Raji (cell line): Measurements from ENCODE around the gene PARD3B.

ENCODE experiments used
- POLR2A ChIP-seq: IDR thresholded peaks from 2 replicates; pipeline ENCODE4 v1.6.1; 2011; ENCODE audit warnings: low read depth, low read length, control low read depth; ENCODE audit not compliant: insufficient read depth

The PARD3B gene

DNA sequence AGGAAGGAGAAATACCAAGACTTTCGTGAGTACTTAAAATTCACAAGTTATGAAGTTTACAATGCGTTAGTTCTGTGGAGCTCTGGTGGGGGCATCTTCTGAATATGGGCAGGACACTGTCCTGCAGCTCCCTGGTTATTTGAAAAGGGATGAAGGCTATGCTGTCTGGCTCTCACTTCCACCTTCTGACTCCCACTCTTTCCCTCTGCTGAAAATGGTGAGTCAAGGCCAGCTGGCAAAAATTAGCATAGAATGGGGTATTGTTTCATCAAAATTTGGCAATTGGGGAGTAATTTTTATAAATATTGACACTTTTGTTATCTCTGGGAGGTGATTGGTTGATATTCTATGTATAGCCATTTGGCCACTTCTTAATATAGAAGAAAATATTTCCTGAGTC lies 177.4 kb downstream of the PARD3B start:
- no peak for TF ChIP-seq POLR2A

DNA sequence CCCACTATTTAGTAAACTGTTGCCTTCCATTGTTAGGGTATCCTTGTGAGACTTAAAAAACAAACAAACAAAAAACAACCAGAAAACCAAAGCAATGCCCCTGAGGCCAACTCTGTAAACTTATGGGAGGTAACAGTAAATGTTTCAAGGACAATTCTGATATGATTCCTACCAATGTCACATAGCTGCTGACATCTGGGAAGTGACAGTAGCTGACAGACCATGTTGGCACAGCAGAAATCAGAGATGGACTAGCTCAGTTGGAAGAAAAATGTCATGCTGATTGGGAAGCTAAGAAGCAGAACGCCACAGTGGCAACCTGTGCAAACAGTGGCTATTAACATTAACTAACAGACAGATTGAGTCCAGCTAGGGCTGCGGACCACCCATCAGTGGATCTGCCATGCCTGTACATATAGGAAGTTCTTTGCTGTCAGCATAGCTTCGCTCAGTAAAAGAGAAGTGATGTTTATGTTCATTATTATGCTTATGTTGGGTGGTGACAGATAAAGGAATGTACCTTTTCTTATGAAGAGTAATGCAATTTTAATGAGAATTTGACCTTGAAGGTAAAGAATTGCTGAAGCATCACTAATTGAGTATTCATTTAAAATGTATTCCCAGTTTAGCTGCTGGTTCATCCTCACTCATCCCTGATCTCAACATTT lies 180.6 kb downstream of the PARD3B start:
- no peak for TF ChIP-seq POLR2A

DNA sequence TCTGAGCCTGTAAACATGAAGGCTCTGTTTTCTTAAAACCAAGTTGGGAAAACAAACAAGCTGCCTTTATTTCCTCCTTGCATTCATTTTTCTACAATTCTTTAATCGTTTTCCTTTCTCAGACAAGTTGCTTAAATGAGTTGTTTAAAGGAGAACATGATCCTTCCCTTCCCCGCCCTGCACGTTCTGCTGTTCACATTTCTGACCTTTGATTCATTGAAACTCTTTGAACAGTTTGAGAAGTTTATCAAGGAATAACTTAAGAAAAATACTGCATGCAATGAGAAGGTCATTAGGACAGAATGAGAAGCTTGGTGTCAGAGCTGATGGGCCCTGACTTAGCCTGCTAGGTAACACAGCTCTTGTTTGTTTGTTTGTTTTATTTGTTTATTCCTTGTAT lies 181.6 kb downstream of the PARD3B start:
- TF ChIP-seq POLR2A = no peak

DNA sequence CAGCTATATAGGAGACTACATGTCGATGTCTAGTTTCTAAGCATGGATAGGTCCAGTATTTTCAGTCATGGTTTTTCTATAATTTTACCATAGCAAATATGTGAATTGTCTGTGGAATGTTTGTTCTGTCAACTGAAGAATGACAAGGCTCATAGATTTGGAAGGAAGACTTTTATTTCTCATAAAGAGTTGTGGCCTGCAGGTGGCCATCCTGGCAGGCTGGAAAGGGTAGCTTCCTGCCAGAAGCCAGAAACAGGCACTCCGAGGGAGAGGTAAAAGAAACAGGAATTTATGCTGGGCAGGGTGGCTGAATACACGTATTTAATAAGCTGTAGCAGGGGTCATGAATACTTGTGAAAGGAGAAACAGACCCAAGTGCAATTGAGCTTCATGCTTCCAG lies 182.1 kb downstream of the PARD3B start:
- TF ChIP-seq POLR2A = no peak

DNA sequence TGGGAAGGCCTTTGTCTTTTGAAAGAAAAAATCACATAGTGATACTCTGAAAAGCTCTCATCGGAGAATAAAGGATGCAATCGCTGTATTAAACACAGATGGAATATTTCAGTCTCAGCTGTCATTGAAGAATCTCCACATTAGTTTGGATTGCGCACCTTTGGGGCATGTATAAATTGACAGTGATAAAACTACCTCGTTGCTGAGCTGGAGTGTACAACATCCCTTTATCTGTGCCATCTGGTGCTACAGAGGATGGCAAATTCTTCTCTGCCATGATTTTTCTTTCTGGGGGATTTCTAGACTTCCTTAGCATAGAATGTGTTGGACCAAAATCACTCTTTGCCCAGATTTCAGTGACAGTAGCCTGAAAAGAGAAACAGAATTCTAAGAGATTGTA lies 185.3 kb downstream of the PARD3B start:
- TF ChIP-seq POLR2A = no peak

DNA sequence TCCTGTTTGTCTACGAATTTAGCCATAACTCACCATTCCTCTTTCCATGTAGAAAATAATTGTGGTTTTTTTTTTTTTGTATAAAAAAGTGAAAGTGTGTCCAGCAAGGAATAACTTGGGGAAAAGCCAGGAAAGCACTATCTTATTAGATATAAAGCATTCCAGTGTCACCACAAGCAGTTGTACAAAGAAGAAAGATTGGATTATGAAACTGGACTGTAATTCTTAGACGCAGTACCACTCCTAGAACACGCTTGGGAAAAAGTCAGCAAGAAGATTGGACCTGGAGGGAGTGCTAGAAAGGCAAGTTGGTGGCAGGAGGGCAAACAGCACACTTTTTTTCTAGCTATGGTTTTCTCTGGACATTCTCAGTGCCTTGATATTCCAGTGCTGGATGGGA lies 186.7 kb downstream of the PARD3B start:
- no peak for TF ChIP-seq POLR2A

DNA sequence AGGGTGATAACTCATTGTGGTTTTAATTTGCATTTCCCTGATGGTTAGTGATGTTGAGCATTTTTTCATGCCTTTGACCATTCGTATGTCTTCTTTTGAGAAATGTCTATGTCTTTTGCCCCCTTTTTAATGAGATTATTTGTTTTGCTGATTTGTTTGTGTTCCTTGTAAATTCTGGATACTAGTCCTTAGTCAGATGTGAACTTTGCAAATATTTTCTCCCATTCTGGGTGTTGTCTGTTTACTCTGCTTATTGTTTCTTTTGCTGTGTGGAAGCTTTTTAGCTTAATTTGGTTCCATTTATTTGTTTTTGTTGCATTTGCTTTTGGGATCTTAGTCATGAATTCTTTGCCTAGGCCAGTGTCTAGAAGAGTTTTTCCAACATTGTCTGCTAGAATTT lies 192.0 kb downstream of the PARD3B start:
- TF ChIP-seq POLR2A = no peak

DNA sequence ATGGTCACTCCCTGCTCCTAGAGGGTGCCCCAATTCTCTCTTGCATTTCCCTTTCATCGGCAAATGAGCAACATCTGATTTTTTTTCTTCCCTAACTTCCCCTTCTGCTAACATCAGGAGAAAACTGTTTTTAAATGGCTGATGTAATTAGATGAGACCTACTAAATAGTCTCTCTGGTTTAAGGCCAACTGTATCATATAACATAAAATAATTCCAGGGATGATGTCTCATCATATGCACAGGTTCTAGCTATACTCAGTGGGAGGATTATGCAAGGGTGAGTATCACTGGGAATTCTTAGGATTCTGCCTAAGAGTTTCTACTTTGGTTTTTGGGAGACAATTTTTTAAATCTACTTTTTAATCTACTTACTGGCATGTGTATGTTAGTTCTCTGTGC lies 193.4 kb downstream of the PARD3B start:
- TF ChIP-seq POLR2A = no peak

DNA sequence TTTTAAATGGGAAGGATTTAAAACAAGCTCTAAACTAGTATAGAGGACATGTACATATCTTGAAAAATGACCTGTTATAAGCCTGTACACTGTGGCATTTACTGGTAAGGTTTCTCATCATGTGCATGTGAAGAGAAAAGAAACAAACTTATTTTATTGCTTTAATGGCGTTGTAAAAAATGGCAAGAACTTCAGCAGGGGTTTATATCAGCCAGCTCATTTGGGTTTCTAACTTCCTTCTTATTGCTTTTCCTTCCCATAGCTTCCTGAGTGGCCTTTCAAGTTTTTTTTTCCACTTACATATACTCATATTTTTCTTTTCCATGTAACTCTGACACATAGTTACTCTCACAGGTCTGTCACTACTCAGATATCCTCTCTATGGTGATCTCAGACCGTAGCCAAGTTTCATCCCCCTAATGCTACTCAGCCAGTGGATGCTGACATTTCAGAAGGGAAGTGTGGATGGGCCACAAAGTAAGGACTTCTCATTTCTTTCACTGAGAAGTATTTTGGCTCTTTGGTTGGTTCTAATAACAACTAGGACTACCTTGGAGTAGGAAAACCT lies 198.2 kb downstream of the PARD3B start:
- no peak for TF ChIP-seq POLR2A

DNA sequence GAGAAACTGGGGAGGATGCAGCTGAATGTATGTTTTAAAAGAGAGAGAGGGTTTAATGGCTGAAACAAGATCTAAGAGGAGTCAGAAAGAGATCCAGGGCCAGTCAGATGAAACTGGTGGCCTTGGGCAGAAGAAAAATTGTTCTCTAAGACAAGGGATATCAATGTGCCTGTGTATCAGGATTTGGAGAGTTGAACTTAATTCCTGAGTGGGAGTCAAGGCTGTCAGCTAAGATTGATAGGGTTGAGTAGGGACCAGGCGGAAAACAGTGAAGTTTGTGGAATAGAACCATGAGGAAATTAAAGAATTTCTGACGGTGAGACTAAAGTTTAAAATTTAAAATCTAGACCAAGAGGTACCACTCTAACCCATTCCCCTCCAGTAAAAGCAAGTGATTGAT lies 199.2 kb downstream of the PARD3B start:
- no peak for TF ChIP-seq POLR2A

DNA sequence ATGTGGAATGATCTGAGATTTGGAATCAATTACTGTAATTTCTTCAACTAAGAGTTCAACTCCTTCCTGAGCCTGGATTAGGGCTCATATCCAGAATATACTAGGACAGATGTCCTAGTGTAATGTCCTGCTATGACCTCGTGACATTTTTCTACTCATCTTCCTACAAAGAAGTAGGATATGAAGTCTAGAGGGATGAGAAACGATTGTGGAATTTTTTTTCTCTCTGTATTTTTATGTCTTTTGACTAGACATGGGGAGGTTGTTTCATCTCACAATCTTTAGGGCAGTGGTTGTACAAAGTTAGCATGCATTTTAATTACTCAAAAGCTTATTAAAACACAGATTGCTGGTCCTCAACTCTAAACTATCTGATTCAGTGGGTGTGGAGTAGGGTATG lies 203.0 kb downstream of the PARD3B start:
- no peak for TF ChIP-seq POLR2A

DNA sequence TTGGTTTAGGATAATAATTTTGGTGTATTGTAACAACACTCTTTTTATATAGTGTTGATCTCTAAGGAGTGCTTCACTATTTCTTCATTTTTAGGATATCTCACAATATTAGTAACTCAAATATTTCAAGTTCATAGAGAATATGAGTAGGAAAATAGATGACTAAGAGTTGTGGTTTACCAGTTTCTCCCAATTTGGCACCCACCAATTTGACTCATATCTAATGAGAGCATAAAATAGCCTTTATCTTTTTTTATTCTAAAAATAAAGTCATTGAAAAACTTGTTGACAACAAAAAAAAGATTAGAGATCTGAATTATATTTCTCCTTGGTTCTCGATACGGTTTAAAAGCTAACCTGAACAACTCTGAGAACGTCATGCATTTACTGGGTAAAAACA lies 204.0 kb downstream of the PARD3B start:
- no peak for TF ChIP-seq POLR2A

DNA sequence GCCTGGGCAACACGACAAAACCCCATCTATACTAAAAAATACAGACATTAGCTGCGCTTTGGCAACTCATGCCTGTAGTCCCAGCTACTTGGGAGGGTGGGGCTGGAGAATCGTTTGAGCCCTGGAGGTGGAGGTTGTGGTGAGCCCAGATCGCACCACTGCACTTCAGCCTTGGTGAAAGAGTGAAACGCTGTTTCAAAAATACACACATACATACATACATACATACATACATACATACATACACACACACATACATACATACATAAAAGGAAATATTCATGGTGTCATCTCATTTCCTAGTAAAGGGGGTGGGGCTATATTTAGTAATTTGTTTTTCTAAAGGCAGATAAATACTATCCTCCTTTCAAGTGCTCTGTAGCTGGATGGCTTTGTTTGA lies 205.1 kb downstream of the PARD3B start:
- TF ChIP-seq POLR2A = no peak

DNA sequence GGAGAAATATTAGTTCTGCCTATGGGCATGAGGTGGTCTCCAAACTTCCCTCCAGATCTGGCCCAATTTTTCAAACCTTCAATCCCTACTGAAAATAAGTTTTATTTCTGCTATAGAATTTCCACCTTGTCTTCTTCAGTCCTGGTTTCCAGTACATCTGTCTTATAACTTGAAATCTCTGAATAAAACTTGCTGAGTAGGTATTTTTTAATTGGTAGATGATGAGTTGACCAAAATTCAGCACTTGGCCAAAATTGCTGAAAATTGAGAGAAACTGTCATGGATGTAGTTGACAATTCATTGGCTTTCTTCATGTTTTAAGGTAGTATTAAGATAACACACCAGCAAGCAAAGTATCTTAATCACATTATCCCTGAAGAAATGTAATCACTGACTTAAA lies 206.2 kb downstream of the PARD3B start:
- TF ChIP-seq POLR2A = no peak

DNA sequence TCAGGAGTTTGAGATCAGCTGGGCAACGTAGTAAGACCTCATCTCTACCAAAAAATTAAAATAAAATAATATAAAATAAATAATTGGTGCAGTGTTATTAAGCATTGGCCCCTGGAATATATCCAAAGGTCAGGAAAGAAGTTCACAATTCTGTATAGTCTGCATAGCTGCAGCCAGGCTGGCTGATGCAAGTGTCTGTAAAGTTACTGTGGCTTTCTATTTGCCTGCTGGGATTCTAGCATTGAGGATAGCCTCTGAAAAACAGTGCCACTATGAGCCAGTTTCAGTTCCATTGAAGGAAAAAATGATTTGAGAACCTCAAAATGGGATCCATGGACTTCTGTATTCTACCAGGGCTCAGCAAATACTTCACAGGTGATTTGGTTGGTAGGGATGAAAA lies 208.6 kb downstream of the PARD3B start:
- TF ChIP-seq POLR2A = no peak

DNA sequence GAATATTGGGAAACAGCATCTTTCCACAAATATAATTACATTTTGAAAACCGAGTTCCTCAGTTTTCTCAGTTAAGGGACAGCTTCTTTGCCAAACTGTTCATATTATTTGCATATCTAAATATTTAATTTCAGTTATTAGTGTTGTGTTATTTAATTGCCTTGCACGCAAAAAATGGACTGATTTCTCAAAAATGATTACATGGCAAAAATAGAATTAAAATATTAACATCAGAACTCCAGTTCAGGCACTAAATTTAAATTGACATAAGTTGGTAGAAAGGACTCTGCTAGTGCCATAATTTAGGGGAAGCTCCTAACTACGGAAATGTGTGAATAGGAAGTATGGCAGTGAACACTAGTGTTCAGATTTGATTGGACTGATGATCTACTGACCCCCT lies 209.6 kb downstream of the PARD3B start:
- no peak for TF ChIP-seq POLR2A

DNA sequence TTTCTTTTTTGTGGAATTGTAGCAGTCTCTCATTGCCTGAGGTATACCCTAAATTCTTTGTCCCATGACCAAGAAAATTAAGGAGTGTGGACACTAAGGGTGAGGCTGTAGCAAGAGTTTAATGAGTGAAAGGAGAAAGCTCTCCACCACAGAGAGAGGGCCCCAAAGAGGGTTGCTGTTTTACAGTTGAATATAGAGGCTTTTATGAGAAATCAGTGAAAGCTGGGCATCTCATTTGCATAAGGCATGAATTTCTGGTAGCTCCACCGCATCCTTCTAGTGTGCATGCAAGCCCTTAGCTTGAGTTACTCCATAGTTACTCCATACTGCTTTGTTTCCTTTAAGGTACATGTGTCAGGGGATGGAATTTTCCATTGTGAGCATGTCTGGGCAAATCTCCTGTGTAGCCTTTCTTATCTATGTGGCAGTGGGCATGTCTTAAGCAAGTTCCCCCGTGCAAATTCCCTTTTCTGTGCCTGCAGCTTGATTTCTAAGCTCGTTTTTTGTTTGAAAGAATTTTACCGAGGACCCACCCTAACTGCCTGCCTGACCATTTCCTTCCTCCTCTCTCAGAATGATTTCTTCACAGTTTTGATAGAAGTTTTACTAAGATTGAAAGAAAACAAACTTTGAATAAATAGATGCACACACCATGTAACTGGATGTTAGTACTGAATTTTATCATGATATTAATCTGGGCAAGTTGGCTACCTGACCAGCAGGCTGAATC lies 218.9 kb downstream of the PARD3B start:
- no peak for TF ChIP-seq POLR2A

DNA sequence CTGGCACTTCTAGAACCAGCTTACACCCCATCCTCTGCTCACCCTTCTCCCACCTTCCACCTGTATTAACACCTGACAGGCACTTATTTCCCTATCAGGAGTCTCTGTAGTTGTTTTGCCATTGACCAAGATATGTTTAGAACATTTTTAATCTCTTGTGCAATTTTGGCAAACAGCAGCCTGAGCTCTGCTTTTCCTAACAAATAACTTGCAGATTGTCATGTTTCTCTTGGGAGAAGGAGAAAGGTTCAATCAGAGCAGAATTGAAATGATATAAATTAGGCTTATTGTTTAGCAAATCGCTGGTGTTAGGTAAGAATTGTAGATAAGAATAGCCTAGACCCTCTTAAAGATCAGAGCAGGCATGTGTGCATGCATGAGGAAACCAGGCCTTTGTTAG lies 225.5 kb downstream of the PARD3B start:
- TF ChIP-seq POLR2A = no peak
